Thyroid gland (tissue), 4 donors: ENCODE data around the gene CAPZB.

Source experiments
- POLR2A ChIP-seq, 2 donors: fragments of 450-650 bp; IDR thresholded peaks; one replicate each; pipeline ENCODE4 v1.6.1; 2017; ENCODE audit warnings: antibody characterized with exemption in 2 of 2, mild to moderate bottlenecking in 2 of 2, moderate library complexity in 1 of 2
- TF ChIP-seq, protein P1 (sequence below), 6 experiments: fragments of 200-600 bp in 3 of 6; fragments of 450-650 bp in 3 of 6; sonication (generic) in 3 of 6; IDR thresholded peaks; one replicate each; pipeline ENCODE4 v1.5.1; 2016 to 2019; ENCODE audit warnings: antibody characterized with exemption in 6 of 6, mild to moderate bottlenecking in 2 of 6, inconsistent platforms in 1 of 6, moderate library complexity in 1 of 6

DNA sequence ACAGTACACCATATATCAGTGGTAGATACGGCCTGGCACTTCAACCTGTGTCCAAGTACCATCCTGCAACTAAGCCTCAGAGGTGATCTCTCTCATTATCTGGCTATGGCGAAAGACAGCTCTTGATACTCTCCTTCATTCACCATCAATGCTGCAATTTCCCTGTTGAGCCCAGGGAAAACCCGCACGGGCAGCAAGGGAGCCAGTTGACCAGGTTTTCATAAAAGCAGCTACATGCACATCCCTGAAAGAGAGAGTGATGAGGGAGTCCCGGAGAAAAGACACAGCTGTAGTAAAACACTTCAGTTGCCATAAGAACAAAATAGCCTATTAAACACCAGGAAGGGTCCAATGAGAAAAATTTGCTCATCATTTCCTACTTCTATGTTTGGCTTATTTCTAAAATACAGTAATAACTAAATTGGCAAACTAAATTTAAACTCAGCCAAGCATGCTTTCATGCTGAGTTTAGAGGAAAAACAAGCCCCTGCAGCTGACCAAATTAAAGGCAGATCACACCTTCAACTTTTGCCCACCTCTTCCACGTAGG lies 68.3 kb downstream of the CAPZB start:
- TF ChIP-seq POLR2A (IDR thresholded peaks at IDR 0.05): no peak
- TF ChIP-seq, protein P1, sequence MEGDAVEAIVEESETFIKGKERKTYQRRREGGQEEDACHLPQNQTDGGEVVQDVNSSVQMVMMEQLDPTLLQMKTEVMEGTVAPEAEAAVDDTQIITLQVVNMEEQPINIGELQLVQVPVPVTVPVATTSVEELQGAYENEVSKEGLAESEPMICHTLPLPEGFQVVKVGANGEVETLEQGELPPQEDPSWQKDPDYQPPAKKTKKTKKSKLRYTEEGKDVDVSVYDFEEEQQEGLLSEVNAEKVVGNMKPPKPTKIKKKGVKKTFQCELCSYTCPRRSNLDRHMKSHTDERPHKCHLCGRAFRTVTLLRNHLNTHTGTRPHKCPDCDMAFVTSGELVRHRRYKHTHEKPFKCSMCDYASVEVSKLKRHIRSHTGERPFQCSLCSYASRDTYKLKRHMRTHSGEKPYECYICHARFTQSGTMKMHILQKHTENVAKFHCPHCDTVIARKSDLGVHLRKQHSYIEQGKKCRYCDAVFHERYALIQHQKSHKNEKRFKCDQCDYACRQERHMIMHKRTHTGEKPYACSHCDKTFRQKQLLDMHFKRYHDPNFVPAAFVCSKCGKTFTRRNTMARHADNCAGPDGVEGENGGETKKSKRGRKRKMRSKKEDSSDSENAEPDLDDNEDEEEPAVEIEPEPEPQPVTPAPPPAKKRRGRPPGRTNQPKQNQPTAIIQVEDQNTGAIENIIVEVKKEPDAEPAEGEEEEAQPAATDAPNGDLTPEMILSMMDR (IDR thresholded peaks at IDR 0.05): no peak
